HG03280 (cell line): ENCODE measurements around the gene CCDC122.
"Not testable (repeated sequence)": the region's sequence is repeated elsewhere in the genome, so short reads cannot be mapped to it uniquely, and the experiment has no call there.

Source experiments
- ATAC-seq: cut with Tn5 transposase; IDR thresholded peaks from one replicate; pipeline ENCODE4 v1.9.1; 2021; ENCODE audit warnings: mild to moderate bottlenecking, moderate library complexity; ENCODE audit not compliant: unreplicated experiment

Gene CCDC122

DNA sequence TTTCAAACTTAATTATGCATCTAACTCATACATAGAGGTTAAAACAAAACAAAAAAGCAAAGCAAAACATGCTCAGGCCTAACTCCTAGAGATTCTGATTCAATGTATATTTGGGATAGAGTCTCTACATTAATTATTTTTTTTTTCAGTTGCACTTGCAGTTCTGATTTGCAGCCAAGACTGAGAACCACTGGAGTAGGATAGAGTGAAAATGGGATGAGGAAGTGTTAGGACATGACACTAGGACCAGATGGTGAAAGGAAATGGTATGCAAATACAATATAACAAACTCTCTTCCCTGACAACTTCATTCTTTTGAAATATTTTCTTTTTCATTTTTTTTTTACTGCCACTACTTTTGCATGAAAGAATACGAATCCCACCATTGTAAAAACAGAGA is 1.8 kb downstream of the CCDC122 start:
- no peak for ATAC-seq

DNA sequence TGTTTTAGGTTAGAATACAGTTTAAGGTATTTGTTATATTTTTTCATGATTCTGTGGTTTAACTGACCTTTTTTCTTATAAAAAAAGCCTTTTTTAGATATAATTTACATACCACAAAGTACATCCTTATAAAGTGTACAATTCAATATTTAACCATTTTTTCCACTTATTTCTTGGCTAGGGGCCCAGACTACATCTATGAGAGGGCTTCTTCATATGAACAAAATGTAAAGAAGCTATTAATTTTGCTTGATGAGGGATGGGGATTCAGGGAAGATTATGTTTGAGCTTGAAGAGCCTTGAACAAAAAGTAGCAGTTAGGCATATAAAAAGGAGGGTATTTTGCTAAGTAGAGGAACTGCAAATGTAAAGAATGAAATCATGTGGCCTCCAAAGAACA is 2.2 kb downstream of the CCDC122 start:
- no peak for ATAC-seq

DNA sequence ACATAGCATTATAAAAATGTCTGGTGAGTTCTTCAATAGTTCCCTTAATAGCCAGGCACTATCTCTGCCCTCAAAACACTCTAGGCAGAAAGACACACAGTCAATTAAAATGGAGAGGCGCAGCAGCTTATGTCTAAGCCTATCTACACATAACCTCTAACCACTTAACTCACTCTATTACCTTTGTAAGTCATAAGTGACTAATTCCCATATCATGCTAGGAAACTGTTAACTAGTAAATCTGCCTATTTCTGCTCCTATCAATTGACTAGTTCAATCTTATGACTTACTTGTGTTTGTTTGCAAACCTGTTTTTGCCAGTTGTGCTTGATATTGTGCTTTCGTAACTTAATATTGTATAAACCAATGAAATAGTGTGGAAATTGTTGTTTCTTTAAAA is 3.2 kb downstream of the CCDC122 start:
- ATAC-seq = no peak

DNA sequence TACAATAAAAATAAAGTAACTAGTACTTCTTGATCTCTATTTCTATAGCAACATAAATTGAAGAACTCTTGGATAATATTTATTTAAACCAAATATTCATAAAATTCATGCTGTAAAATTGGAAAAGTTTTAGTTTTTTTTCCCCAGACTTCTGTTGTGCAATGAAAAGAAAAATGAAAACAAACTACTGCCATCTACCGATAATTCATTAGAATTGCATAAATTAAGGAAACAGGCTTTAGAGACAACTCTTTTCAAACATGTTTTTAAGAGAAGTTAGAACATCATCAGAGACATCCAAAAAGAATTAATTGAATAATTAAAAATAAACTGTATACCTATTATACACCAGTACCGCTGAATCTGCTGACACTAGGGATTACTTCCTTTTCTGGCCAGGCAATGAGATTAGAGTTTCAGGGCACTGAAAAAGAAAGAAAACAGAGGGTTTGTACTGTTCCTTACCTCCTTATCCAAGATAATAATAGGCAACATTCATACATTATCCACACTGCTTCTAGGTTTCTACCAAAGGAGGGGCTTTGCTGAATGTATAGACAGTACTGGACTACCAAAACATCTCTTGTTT is 4.9 kb downstream of the CCDC122 start:
- no peak for ATAC-seq

DNA sequence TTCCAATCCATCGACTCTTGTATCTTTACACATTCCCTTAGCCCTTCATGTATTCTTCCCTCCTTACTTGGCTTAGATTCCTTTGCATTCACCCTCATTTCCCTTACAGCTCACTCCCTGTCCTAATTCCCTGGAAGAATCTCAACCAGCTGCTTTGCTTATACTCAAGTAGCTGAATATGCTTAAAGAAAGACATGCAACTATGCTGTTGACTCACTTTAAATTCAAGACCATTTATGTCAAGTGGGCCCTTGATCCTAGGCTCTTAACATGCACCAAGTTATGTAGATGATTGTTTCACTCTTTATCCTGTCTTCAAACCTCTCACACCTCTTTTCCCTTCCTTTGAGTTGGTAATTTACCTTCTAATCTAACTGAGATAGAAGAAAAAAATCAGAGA is 7.4 kb downstream of the CCDC122 start:
- ATAC-seq = no peak

DNA sequence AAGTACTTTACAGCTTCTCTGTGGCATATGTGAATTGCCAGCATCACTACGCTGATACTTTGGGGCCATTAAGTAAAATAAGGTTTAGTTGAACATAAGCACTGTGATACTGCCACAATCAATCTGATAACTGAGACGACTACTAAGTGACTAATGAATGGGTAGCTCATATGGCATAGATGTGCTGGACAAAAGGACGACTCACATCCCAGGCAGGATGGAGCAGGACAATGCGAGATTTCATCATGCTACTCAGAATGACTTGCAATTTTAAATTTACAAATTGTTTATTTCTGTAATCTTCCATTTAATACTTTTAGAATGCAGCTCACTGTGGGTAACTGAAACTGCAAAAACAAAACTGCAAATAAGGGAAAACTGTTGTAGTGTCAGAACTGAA is 13.6 kb downstream of the CCDC122 start:
- no peak for ATAC-seq

DNA sequence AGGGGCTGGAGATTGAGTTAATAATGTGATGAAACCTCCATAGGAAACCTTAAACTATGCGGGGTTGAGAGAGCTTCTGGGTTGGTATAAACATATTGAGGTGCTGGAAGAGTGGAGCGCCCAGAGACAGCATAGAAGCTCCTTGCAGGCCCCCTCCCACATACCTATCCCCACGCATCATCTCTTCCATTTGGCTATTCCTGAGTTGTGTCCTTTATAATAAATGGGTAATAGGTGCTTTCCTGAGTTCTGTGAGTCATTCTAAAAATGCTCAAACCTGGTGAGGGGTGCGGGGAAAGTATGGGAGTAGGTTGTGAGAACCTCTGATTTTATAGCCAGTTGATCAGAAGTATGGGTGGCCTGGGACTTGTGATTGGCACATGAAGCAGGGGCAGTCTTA is 14.6 kb downstream of the CCDC122 start:
- no peak for ATAC-seq

DNA sequence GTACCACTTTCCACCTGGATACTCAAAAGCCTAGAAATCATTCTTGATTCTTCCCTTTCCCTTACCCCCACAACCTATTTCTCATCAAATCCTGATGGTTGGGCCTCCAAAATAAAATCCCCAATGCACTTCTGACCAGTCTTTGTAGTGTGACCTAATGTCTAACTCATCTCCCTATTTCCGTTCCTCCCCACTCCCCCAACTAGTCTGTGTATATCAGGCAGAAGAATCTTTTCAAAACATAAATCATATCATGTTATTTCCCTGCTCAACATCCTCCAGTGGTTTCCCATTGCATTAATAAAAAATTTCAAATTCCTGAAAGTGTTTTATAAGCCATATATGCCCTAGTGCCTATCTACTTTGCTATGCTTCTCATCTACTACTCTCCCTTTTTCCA is 17.7 kb downstream of the CCDC122 start:
- no peak for ATAC-seq

DNA sequence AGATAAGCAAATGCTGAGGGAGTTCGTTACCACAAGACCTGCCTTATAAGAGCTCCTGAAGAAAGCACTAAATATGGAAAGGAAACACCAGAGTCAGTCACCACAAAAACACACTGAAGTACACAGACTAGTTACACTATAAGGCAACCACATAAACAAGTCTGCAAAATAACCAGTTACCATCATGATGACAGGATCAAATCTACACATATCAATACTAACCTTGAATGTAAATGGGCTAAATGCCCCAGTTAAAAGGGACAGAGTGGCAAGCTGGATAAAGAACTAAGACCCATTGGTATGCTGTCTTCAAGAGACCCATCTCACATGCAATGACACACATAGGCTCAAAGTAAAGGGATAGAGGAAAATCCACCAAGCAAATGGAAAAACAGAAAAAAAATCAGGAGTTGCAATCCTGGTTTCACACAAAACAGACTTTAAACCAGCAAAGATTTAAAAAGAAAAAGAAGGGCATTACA is 26.6 kb downstream of the CCDC122 start:
- no peak for ATAC-seq

DNA sequence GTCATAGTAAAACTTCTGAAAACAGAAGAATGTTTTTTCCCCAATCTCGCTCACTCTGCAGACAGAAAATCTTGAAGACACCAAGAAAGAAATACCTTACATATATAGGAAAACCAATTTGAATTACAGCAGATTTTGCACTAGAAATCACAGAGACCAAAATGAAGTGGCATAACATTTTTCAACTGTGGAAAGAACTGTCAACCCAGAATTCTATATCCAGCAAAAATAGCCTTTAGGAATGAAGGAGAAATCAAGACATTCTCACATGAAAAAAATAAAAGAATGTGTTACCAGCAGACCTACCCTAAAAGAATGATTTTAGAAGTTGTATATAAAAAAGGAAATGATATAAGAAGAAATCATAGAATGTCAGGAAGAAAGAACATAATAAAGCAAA is 28.7 kb downstream of the CCDC122 start:
- no peak for ATAC-seq

DNA sequence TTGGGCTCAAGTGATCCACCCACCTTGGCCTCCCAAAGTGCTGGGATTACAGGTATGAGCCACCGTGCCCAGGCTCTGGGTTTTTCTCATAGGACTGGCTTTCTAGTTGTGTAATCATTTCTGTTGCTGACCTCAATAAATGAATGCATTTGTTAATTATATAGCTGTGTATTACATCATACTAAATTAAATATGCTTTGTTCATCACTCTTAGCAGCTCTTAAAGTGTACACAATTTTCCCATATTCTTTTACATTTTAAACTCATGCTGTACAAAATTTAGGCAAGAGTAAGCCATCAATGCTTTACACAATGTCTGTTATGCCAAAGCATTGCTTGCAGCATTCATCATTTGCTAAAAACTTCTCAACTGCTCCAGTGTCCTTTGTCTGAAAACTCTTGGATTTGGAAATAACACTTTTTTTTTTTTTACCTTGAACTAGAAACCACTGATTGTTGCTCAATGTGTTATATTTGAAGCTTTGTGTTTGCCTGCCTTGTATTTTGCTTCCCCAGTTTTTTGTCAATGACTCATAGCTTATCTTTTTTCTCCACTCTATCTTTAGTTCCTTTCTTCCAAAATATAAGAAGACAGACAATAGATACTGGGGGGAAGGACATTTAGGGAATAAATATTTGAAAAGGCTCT is 31.4 kb downstream of the CCDC122 start:
- ATAC-seq = no peak

DNA sequence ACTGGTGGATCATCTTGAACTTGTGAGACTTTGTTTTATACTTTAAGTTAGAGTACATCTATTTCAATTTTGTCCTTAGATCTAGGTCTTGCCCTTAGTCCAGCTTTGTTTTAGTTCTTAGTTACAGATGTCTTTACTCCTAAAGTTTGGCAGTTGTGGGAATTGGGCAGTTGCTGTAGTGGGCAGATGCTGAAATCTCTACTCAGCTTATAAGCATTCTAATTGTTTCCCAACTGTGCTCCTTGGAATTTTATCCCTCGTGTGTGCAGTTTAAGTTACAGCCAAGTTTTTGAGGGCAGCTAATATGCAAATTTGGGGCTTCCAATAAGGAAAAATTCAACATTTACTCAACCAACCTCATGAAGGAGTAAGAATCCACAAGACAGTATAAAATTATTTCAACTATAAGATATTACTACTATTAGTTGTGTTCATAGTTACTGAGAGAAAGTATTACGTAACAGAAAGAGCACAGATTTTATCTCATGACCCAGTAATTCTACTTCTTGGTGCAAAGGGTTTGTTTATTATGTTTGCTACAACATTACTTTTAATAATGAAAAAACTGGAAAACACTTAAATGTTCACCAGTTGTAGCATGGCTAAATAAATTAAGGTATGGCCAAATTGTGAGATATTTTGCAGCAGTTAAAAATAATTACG is 32.9 kb downstream of the CCDC122 start:
- no peak for ATAC-seq

DNA sequence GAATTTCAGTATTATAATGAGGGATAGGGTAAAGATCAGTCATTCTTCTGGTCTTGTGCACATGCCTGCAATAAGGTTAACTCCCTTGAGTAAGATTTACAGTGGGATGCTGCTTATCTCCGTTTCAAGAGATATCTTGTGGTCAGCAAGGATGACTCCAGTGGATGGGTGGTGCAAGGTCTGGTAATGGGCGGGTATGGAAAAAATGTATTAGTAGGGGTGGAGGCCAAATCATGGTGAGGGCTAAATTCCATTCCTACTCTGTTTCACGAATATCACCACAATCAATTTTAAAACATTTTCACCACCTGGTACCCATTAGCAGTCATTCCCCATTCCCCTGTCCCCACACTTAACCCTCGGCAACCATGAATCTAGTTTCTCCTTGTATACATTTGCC is 40.6 kb downstream of the CCDC122 start:
- ATAC-seq = no peak

DNA sequence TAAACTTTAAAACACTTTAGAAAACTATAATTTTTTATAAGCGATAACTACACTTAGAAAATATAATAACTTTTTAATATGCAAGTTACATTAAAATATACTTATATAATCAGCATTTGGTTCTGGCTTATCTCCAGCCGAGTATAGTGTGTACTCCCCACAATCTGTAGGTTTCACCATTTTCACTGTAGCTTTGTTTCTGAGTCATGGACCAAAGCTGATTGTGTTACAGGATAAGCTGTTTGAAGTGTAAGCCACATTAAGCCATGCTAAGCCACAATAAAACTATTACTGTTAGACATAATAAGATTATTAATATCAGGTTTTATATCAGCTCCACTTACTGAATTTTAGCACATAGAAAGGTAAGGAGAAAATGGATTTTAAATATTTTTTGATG is 43.8 kb downstream of the CCDC122 start:
- ATAC-seq = no peak

DNA sequence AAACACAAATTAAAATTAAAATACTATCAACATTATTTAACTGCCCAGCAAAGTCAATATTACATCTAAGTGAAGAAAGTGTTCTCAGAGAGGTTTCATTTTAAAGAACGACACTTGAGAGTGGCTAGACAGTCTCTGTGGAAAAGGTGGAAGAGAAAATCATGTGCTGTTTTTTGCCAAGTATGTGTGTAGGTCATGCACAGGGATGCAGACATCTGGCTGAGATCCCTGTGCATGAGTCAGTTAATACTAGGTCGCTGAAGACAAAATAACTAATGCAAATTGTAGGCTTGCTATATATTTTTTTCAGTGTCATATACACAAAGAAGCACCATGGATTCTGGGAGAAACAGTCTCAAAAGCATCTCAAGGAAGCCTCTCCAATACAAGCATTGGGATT is 48.5 kb downstream of the CCDC122 start:
- ATAC-seq = no peak

DNA sequence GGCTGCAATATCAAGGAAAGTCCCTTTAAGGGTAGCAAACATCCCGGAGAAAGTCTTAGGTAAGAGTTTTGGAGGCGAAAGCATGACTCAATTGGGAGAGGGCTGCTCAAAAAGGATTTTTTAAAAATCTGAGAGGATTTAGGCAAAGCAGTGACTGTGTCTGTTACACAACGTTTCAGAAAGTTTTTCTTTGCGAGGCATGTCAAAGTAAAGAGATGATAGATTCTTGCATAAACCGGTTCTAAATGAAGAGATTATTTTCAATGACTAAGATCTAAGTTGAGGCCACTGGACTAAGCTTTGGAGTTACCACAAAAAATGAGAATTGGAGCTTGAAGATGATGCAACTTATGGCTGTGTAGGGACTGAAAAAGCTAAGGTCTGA is 49.1 kb downstream of the CCDC122 start:
- no peak for ATAC-seq

DNA sequence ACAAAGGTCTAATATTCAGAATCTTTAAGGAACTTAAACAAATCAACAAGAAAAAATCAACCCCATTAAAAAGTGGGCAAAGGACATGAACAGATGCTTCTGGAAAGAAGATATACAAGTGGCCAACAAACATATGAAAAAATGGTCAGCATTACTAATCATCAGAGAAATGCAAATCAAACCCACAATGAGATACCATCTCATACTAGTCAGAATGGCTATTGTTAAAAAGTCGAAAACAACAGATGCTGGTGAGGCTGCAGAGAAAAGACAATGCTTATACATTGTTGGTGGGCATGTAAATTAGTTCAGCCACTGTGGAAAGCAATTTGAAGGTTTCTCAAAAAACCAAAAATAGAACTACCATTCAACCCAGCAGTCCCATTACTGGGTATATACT is 54.9 kb downstream of the CCDC122 start:
- not testable (repeated sequence) for ATAC-seq

DNA sequence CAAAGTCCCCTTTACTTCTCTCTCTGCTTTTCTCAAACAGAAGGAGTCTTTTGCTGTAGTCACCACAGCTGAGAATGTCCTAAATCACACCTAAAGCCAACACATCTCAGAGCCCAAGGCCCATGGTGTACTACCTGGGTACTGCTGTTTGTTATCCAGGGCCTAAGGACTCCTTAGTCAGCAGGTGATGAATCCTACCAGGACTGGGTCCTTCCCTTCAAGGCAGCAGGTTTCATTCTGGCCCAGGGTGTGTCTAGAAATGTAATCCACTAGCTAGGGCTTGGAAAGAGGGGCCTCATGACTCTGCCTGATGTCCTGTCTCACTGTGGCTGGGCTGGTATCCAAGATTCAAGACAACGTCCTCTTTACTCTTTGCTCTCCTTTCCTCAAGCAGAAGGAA is 56.6 kb downstream of the CCDC122 start:
- ATAC-seq = no peak

DNA sequence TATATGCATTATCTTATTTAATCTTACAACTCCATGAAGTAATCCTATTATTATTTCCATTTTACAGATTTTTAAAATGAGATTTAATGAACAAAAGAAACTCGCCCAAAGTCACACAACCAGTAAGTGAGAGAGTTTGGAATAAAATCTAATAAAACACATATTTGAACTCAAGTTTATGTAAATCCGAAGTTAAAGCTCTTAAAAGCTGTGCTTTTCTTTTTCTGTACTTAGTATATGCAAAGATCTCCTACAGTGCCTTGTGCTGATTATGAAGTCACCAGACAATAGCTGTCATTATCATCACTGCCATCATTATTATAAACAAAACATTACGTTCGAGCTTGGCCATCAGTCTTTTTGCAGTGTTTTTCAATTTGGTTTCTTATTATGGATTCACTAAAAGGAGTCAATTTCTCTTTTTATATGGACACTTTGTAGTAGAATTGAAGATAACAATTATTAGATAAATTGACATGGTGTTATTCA is 63.1 kb downstream of the CCDC122 start:
- ATAC-seq = no peak

DNA sequence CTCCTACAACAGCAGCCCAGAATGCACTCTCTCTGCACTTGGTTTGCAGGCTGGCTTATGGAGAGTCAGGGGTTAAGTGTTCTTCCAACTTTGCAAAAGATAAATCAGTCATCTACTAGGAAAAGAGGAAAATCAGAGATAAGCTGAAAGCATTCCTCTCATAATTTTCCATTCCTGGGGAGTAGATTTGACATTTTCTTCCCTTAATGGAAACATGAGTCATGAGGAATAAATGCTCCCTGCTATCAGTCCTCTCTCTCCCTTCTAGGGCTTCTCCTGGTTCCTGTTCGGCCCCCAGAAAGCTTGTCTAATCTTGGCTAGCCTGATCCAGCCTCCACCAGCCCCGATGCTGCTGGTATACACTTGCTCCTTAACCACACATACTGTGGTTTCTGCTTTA is 64.3 kb downstream of the CCDC122 start:
- no peak for ATAC-seq

DNA sequence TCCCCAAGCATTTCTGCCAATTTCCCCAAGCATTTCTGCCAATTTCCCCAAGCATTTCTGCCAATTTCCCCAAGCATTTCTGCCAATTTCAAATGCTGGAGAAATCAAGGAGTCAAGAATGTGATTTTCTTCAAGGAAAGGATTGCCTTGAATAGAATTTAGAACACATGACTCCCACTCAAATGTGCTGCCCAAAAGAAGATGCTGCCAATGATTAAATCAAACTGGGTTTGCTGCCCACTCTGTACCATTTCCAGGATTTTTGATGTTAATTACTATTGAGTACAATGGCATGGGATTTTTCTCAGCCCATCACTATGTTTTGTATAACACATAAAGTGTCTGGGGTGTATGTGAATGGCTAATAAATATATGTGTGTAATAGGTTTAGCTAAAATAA is 70.9 kb downstream of the CCDC122 start:
- no peak for ATAC-seq

DNA sequence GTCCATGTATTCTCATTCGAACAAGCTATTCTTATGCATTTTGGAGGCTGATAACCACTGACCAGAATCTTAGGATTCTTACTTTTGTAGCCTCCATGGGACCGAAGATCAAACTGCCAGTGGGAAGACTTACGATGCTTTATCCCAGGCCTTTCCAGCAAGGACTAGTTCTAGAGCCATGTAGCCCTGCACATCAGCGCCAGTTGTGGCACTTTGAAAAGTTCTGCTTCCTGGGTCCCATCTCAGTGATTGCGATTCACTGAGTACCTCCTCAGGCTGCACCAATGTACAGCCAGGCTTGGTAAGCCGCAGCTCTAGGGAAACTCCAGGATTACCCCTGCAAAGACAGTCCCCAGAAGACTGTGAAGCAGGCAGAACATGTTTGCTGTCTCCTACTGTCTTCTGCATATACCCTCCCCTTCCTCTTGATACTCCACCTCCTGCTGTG is 73.8 kb downstream of the CCDC122 start:
- no peak for ATAC-seq
